Keratinocyte (primary cell): ENCODE results near the gene ITPK1.

Experiments used
- EZH2 ChIP-seq: IDR thresholded peaks from one replicate; pipeline ENCODE4 v1.6.1; 2012; ENCODE audit warnings: inconsistent platforms, mild to moderate bottlenecking, low read length, moderate library complexity
- TF ChIP-seq, protein P1 (sequence below), 3 experiments: IDR thresholded peaks in 1 of 3; conservative IDR thresholded peaks in 1 of 3; optimal IDR thresholded peaks in 1 of 3; 2 replicates in 2 of 3; 3 replicates in 1 of 3; pipeline versions ENCODE3 to v1.5.1; 2011; ENCODE audit warnings: low read length in 3 of 3, mild to moderate bottlenecking in 3 of 3, moderate library complexity in 2 of 3, control low read depth in 1 of 3, inconsistent platforms in 1 of 3; ENCODE audit not compliant: insufficient read depth in 2 of 3; ENCODE audit errors: extremely low read depth in 1 of 3

DNA sequence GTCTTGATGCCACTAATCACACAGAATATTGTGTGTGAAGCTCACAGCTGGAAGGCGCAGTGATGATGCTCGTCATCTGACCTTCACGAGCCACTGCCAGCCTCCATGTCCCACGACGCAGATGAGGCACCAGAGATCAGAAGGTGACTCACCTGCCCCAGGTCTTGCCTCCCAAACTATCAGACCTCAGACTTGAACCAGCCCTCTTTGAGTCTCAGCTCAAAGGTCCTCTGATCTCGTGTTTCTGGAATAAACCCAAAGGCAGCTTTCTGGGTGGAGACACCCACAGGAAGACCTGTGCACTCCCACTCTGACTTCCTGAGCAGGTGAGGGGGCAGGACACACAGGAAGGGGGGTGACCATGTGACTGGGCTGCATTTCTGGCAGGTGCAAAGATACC lies 212.4 kb downstream of the ITPK1 start:
- TF ChIP-seq, protein P1, sequence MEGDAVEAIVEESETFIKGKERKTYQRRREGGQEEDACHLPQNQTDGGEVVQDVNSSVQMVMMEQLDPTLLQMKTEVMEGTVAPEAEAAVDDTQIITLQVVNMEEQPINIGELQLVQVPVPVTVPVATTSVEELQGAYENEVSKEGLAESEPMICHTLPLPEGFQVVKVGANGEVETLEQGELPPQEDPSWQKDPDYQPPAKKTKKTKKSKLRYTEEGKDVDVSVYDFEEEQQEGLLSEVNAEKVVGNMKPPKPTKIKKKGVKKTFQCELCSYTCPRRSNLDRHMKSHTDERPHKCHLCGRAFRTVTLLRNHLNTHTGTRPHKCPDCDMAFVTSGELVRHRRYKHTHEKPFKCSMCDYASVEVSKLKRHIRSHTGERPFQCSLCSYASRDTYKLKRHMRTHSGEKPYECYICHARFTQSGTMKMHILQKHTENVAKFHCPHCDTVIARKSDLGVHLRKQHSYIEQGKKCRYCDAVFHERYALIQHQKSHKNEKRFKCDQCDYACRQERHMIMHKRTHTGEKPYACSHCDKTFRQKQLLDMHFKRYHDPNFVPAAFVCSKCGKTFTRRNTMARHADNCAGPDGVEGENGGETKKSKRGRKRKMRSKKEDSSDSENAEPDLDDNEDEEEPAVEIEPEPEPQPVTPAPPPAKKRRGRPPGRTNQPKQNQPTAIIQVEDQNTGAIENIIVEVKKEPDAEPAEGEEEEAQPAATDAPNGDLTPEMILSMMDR (optimal IDR thresholded peaks at IDR 0.05 in 1 of 3, IDR thresholded peaks at IDR 0.05 in 1 of 3, conservative IDR thresholded peaks at IDR 0.05 in 1 of 3; ENCODE audit: extremely low read depth in 1 of 3, insufficient read depth in 2 of 3, low read length in 3 of 3): no peak
- TF ChIP-seq EZH2: no peak
